OCI-LY1 (cell line): ENCODE results near the gene GNRHR.

Experiments
- CTCF ChIP-seq: fragments of 200-600 bp; sonication (generic), shearing (Covaris generic); IDR thresholded peaks from 2 replicates; pipeline ENCODE4 v1.5.1; 2017; ENCODE audit warnings: mild to moderate bottlenecking, antibody characterized with exemption, low read length, moderate library complexity, mixed read lengths
- EZH2 ChIP-seq: fragments of 200-600 bp; sonication (generic), shearing (Covaris generic); IDR thresholded peaks from 2 replicates; pipeline ENCODE4 v1.8.0; 2017; ENCODE audit warnings: borderline replicate concordance, mixed run types, mild to moderate bottlenecking, antibody characterized with exemption, low read length, moderate library complexity, mixed read lengths

GRCh38 chr4:67699603-67700002, 54.6 kb downstream of the GNRHR start:
- TF ChIP-seq CTCF = no peak
- TF ChIP-seq EZH2 = no peak
